Muscle of arm (tissue), 14 donors: ENCODE measurements around the gene TMEM141. TPM values are rescaled to one million over a fixed set of nuclear protein-coding genes. Genes with fewer than 3 reads are reported as not detected.

ENCODE experiments used
- DNase-seq: peaks from one replicate; pipeline ENCODE4 v3.0.0-alpha.2; 2013
- long read RNA-seq, 11 donors: transcript quantifications; one replicate each; lab custom pipeline, GENCODE V29; 2026
- polyA plus RNA-seq, 12 donors: library from polyadenylated mRNA; unstranded; fragments of 120-200 nt; gene quantifications; one replicate each; pipeline ENCODE4 v1.2.1, GENCODE V29; 2013; ENCODE audit not compliant: insufficient read length in 12 of 12

The TMEM141 gene
- 100 to 1,000 TPM in 1 of 12 donors, 10 to 100 TPM in 10, not detected in 1; 26.7 to 128 (median 30.8) TPM for polyA plus RNA-seq
- long read RNA-seq, donor 1, transcript TMEM141-204 (4 exons, 683 nt): minor isoform, 11 of 450 reads
- long read RNA-seq, donor 1, transcript TMEM141-202 (5 exons, 839 nt): minor isoform, 45 of 450 reads
- long read RNA-seq, donor 1, transcript TMEM141-201 (5 exons, 768 nt): major isoform, 294 of 450 reads
- long read RNA-seq, donor 1, partial matches to known transcripts: 95 of 450 reads
- long read RNA-seq, donor 1, other reads (novel, unspliced or antisense): 5 of 450 reads
- long read RNA-seq, donor 2, transcript TMEM141-201 (5 exons, 768 nt): major isoform, 17 of 23 reads
- long read RNA-seq, donor 2, partial matches to known transcripts: 0 of 23 reads
- long read RNA-seq, donor 2, other reads (novel, unspliced or antisense): 0 of 23 reads
- long read RNA-seq, donor 3, transcript TMEM141-201 (5 exons, 768 nt): major isoform, 12 of 16 reads
- long read RNA-seq, donor 3, partial matches to known transcripts: 0 of 16 reads
- long read RNA-seq, donor 3, other reads (novel, unspliced or antisense): 0 of 16 reads
- long read RNA-seq, donor 4, partial matches to known transcripts: 0 of 7 reads
- long read RNA-seq, donor 4, other reads (novel, unspliced or antisense): 0 of 7 reads
- long read RNA-seq, donor 5: 0 reads
- long read RNA-seq, donor 6, transcript TMEM141-201 (5 exons, 768 nt): major isoform, 14 of 20 reads
- long read RNA-seq, donor 6, partial matches to known transcripts: 0 of 20 reads
- long read RNA-seq, donor 6, other reads (novel, unspliced or antisense): 0 of 20 reads
- long read RNA-seq, donor 7, transcript TMEM141-201 (5 exons, 768 nt): major isoform, 6 of 7 reads
- long read RNA-seq, donor 7, partial matches to known transcripts: 0 of 7 reads
- long read RNA-seq, donor 7, other reads (novel, unspliced or antisense): 0 of 7 reads
- long read RNA-seq, donor 8, transcript TMEM141-201 (5 exons, 768 nt): major isoform, 18 of 23 reads
- long read RNA-seq, donor 8, partial matches to known transcripts: 0 of 23 reads
- long read RNA-seq, donor 8, other reads (novel, unspliced or antisense): 0 of 23 reads
- long read RNA-seq, donor 9, transcript TMEM141-201 (5 exons, 768 nt): major isoform, 9 of 11 reads
- long read RNA-seq, donor 9, partial matches to known transcripts: 0 of 11 reads
- long read RNA-seq, donor 9, other reads (novel, unspliced or antisense): 0 of 11 reads
- long read RNA-seq, donor 10, transcript TMEM141-201 (5 exons, 768 nt): major isoform, 9 of 15 reads
- long read RNA-seq, donor 10, partial matches to known transcripts: 0 of 15 reads
- long read RNA-seq, donor 10, other reads (novel, unspliced or antisense): 0 of 15 reads
- long read RNA-seq, donor 11, transcript TMEM141-201 (5 exons, 768 nt): major isoform, 13 of 16 reads
- long read RNA-seq, donor 11, partial matches to known transcripts: 0 of 16 reads
- long read RNA-seq, donor 11, other reads (novel, unspliced or antisense): 0 of 16 reads

GRCh38 chr9:136790640-136791515 is at the start of gene TMEM141:
TSS of gene TMEM141 (plus strand) at chr9:136791344. CDS start at chr9:136791371, 27 bp downstream.
- peak; percentile 99 for DNase-seq

GRCh38 chr9:136741883-136742571 is 49.1 kb upstream of the TMEM141 start:
- no peak for DNase-seq

- DNase-seq: no peak
These were observed 48.4 kb upstream of the TMEM141 start, which contains the start of gene LCN10 for GRCh38 chr9:136742591-136743391. TSS of gene LCN10 (minus strand) at chr9:136742940. CDS start at chr9:136742903, 37 bp downstream.

- no peak for DNase-seq
These were observed 47.4 kb upstream of the TMEM141 start for GRCh38 chr9:136743639-136744211.

- DNase-seq: no peak
These were observed 46.4 kb upstream of the TMEM141 start for GRCh38 chr9:136744773-136745172.

- DNase-seq: no peak
These were observed 45.6 kb upstream of the TMEM141 start for GRCh38 chr9:136745389-136746154.

GRCh38 chr9:136746155-136746490 is 45.0 kb upstream of the TMEM141 start:
- DNase-seq: no peak

GRCh38 chr9:136746621-136747020 is 44.5 kb upstream of the TMEM141 start:
- no peak for DNase-seq

- DNase-seq: no peak
These were observed 43.7 kb upstream of the TMEM141 start for GRCh38 chr9:136747161-136748060.

- no peak for DNase-seq
These were observed 42.9 kb upstream of the TMEM141 start, which contains the start of gene LCN6 for GRCh38 chr9:136748201-136748600. TSS of gene LCN6 (minus strand) at chr9:136748525. CDS start at chr9:136748483, 42 bp downstream.

- no peak for DNase-seq
These were observed 42.2 kb upstream of the TMEM141 start for GRCh38 chr9:136748666-136749611.

- DNase-seq: no peak
These were observed 40.6 kb upstream of the TMEM141 start for GRCh38 chr9:136750526-136750925.

- DNase-seq: no peak
These were observed 39.9 kb upstream of the TMEM141 start for GRCh38 chr9:136751244-136751643.

GRCh38 chr9:136751814-136752213 is 39.3 kb upstream of the TMEM141 start:
- DNase-seq: no peak
